Measurements from ENCODE around the gene CCDC69. TPM values are rescaled to one million over a fixed set of nuclear protein-coding genes. Genes with fewer than 3 reads are reported as not detected.

CCDC69 gene
- total RNA-seq, 1 donor = 3.0 TPM

- TF ChIP-seq CTCF (IDR thresholded peaks at IDR 0.05; ENCODE audit: insufficient read depth, low read depth, low read length) = no peak
- H3K4me3 ChIP-seq (ENCODE audit: low read depth, low read length) = no peak overlapping the region
- no peak for DNase-seq (ENCODE audit: low read depth)
Observed at GRCh38 chr5:151168602-151169344, 55.1 kb downstream of the CCDC69 start.

GRCh38 chr5:151167022-151167421 lies 56.9 kb downstream of the CCDC69 start:
- H3K4me3 ChIP-seq (ENCODE audit: low read depth, low read length) = no peak overlapping the region
- no peak for TF ChIP-seq CTCF (IDR thresholded peaks at IDR 0.05; ENCODE audit: insufficient read depth, low read depth, low read length)
- DNase-seq (ENCODE audit: low read depth) = no peak

GRCh38 chr5:151164687-151165392 lies 59.1 kb downstream of the CCDC69 start:
- peak; percentile 91 for TF ChIP-seq CTCF (IDR thresholded peaks at IDR 0.05; ENCODE audit: insufficient read depth, low read depth, low read length)
- H3K4me3 ChIP-seq (ENCODE audit: low read depth, low read length) = no peak overlapping the region
- peak; percentile 84 for DNase-seq (ENCODE audit: low read depth)

GRCh38 chr5:151162776-151163175 lies 61.1 kb downstream of the CCDC69 start:
- no peak overlapping the region for H3K4me3 ChIP-seq (ENCODE audit: low read depth, low read length)
- no peak for TF ChIP-seq CTCF (IDR thresholded peaks at IDR 0.05; ENCODE audit: insufficient read depth, low read depth, low read length)
- DNase-seq (ENCODE audit: low read depth) = peak; percentile 52

GRCh38 chr5:151159649-151160373 lies 64.1 kb downstream of the CCDC69 start:
- no peak for DNase-seq (ENCODE audit: low read depth)
- no peak for TF ChIP-seq CTCF (IDR thresholded peaks at IDR 0.05; ENCODE audit: insufficient read depth, low read depth, low read length)
- no peak overlapping the region for H3K4me3 ChIP-seq (ENCODE audit: low read depth, low read length)

- peak overlapping the region; percentile 75 for H3K4me3 ChIP-seq (ENCODE audit: low read depth, low read length)
- TF ChIP-seq CTCF (IDR thresholded peaks at IDR 0.05; ENCODE audit: insufficient read depth, low read depth, low read length) = no peak
- DNase-seq (ENCODE audit: low read depth) = no peak
Observed at GRCh38 chr5:151158287-151158661, 65.6 kb downstream of the CCDC69 start.

All from fibroblast of villous mesenchyme (primary cell).